Measurements from ENCODE around the gene KLHL29. TPM values are rescaled to one million over a fixed set of nuclear protein-coding genes. Genes with fewer than 3 reads are reported as not detected.
A peak's percentile ranks its signal among the peaks of the same experiment; 100 is the strongest.

The KLHL29 gene
- total and polyA plus RNA-seq, 10 of the 15 experiments (the other 5 are each of a cell fraction or from before 2014, with no cell fraction given), result 1.4 to 19.5 (median 6.1) TPM

GRCh38 chr2:23746141-23746863 lies 361.3 kb downstream of the KLHL29 start:
- no TSS peak for BruUV-seq (replicated peaks)
- no peak for DNase-seq (ENCODE audit: low read depth, low spot score)
- WGBS (ENCODE audit: insufficient coverage, insufficient replicate concordance, low lambda C conversion rate, missing lambda C conversion rate), result 50% methylated on average over 2 of the region's 2 CpGs
- Histone ChIP-seq H3K4me2 (ENCODE audit: control insufficient read depth, insufficient read depth) (no peak overlapping the region), H3K4me3 (no peak overlapping the region), H2AFZ (ENCODE audit: control insufficient read depth, low read depth, low read length) (no peak overlapping the region), H3K9me3 (replicated peaks; ENCODE audit: control insufficient read depth, insufficient read depth, low read length) (no peaks in the 10 kb centered on the region), H3K4me1 (ENCODE audit: control insufficient read depth, insufficient read depth, low read length) (no peaks in the 10 kb centered on the region), H3K9ac (ENCODE audit: control insufficient read depth, insufficient read depth, low read length) (no peak overlapping the region), H3K27ac (ENCODE audit: control insufficient read depth, insufficient read depth) (no peak overlapping the region), H4K20me1 (ENCODE audit: control insufficient read depth, insufficient read depth) (no peaks in the 10 kb centered on the region), H3K27me3 (replicated peaks in 1 of 2; ENCODE audit: control insufficient read depth in 2 of 2, insufficient read depth in 2 of 2, low read length in 1 of 2) (no peaks in the 10 kb centered on the region), H3K36me3 (ENCODE audit: control insufficient read depth in 2 of 2, insufficient read depth in 2 of 2, low read length in 1 of 2) (peaks cover 0 to 7% of the 10 kb centered on the region in 2 experiments; a peak in 2 of 4 replicates), H3K79me2 (ENCODE audit: control insufficient read depth, insufficient read depth, low read length) (no peaks in the 10 kb centered on the region)
- ChIA-PET CTCF (interaction anchor here (0.6 to 1.2 kb wide), 3 partner anchors 77 to 375 kb away, joined by 3 read pairs; no protein-coding TSS in a partner anchor), POLR2A (no interaction called here), RAD21 (ENCODE audit: unreplicated experiment) (no interaction called here), SMC1A (ENCODE audit: uncharacterized antibody, unreplicated experiment) (interaction anchor here (1.0 to 1.3 kb wide), 2 partner anchors 10 to 20 kb away, joined by 3 read pairs; no protein-coding TSS in a partner anchor)
- no peak for FAIRE-seq
- in situ Hi-C loops (cut with MboI), result no loop called here
- TF ChIP-seq SIN3A (IDR thresholded peaks at IDR 0.05; ENCODE audit: low read depth, low read length), result no peak
- TF ChIP-seq EED (IDR thresholded peaks at IDR 0.05; ENCODE audit: low read depth), result no peak
- no peak for TF ChIP-seq MEF2A (IDR thresholded peaks at IDR 0.05; ENCODE audit: insufficient read depth, low read depth, low read length)
- TF ChIP-seq LARP7 (IDR thresholded peaks at IDR 0.05), result no peak
- no peak for TF ChIP-seq CUX1 (IDR thresholded peaks at IDR 0.05; ENCODE audit: insufficient replicate concordance, low read depth, low read length)
- no peak for TF ChIP-seq SUPT20H (IDR thresholded peaks at IDR 0.05; ENCODE audit: borderline replicate concordance, control insufficient read depth, low read depth, low read length)
- intact Hi-C loops (cut with micrococcal nuclease; ENCODE audit: unreplicated experiment), result no loop called here
- ATAC-seq, result peak; percentile 35
